ENCODE measurements around the gene LNX1. TPM values are rescaled to one million over a fixed set of nuclear protein-coding genes. Genes with fewer than 3 reads are reported as not detected.

The LNX1 gene
- total and polyA plus RNA-seq, 10 of the 15 experiments (the other 5 are each of a cell fraction or from before 2014, with no cell fraction given), result 0.72 to 1.4 (median 1.0) TPM

GRCh38 chr4:53538756-53539155 is 52.5 kb downstream of the LNX1 start:
- no peaks in the 10 kb centered on the region for H3K4me1 ChIP-seq (ENCODE audit: control insufficient read depth, insufficient read depth, low read length)
- in situ Hi-C loops (cut with MboI) (no loop called here), intact Hi-C loops (cut with micrococcal nuclease; ENCODE audit: unreplicated experiment) (no loop called here)
- FAIRE-seq, result no peak
- ChIA-PET CTCF (interaction anchor here (1.1 to 1.8 kb wide), 3 partner anchors 9 to 14 kb away, joined by 3 to 5 read pairs (median 4); no protein-coding TSS in a partner anchor), POLR2A (no interaction called here), SMC1A (ENCODE audit: uncharacterized antibody, unreplicated experiment) (interaction anchor here (1.3 to 1.9 kb wide), 3 partner anchors 8 to 28 kb away, joined by 3 to 8 read pairs (median 3); no protein-coding TSS in a partner anchor), RAD21 (ENCODE audit: unreplicated experiment) (no interaction called here)
- H3K9ac ChIP-seq (ENCODE audit: control insufficient read depth, insufficient read depth, low read length), result no peak overlapping the region
- H3K27me3 ChIP-seq (replicated peaks in 1 of 2; ENCODE audit: control insufficient read depth in 2 of 2, insufficient read depth in 2 of 2, low read length in 1 of 2), result no peaks in the 10 kb centered on the region
- H3K27ac ChIP-seq (ENCODE audit: control insufficient read depth, insufficient read depth), result no peak overlapping the region
- no peak for TF ChIP-seq CBX5 (IDR thresholded peaks at IDR 0.05; ENCODE audit: low read depth)
- TF ChIP-seq ZNF622 (IDR thresholded peaks at IDR 0.05), result no peak
- no peak for TF ChIP-seq RAD21 (IDR thresholded peaks at IDR 0.05; ENCODE audit: insufficient read depth, low read depth, low read length)
- TF ChIP-seq NFIC (IDR thresholded peaks at IDR 0.05; ENCODE audit: low read depth, low read length), result no peak
- TF ChIP-seq CTCF (IDR thresholded peaks at IDR 0.05 in 2 of 3, conservative IDR thresholded peaks at IDR 0.05 in 1 of 3; ENCODE audit: control insufficient read depth in 2 of 3, extremely low read depth in 1 of 3, insufficient read depth in 1 of 3, low read depth in 3 of 3, low read length in 3 of 3), result no peak
- no peak for TF ChIP-seq ZNF217 (IDR thresholded peaks at IDR 0.05)
- TF ChIP-seq ZNF384 (IDR thresholded peaks at IDR 0.05; ENCODE audit: borderline replicate concordance, low read depth, low read length), result no peak
- TF ChIP-seq PBX3 (IDR thresholded peaks at IDR 0.05; ENCODE audit: insufficient replicate concordance, low read depth, low read length), result no peak
- no peak for TF ChIP-seq IKZF2 (IDR thresholded peaks at IDR 0.05)
- no peak for TF ChIP-seq CHD2 (IDR thresholded peaks at IDR 0.05; ENCODE audit: borderline replicate concordance, low read depth, low read length)
- no peak for TF ChIP-seq MYC (IDR thresholded peaks at IDR 0.05; ENCODE audit: insufficient read depth, insufficient read length, insufficient replicate concordance, low read length, severe bottlenecking)
- 41% methylated on average over 4 of the region's 4 CpGs for WGBS (ENCODE audit: insufficient coverage, insufficient replicate concordance, low lambda C conversion rate, missing lambda C conversion rate)
- no TSS peak for BruUV-seq (replicated peaks)
- no peaks in the 10 kb centered on the region for H3K9me3 ChIP-seq (replicated peaks; ENCODE audit: control insufficient read depth, insufficient read depth, low read length)
- DNase-seq (ENCODE audit: low read depth, low spot score), result no peak
- no peaks in the 10 kb centered on the region for H3K79me2 ChIP-seq (ENCODE audit: control insufficient read depth, insufficient read depth, low read length)
- no peaks in the 10 kb centered on the region for H3K36me3 ChIP-seq (ENCODE audit: control insufficient read depth in 2 of 2, insufficient read depth in 2 of 2, low read length in 1 of 2)
- H3K4me2 ChIP-seq (ENCODE audit: control insufficient read depth, insufficient read depth), result no peak overlapping the region
- no peak overlapping the region for H3K4me3 ChIP-seq
- ATAC-seq, result no peak
- no peaks in the 10 kb centered on the region for H4K20me1 ChIP-seq (ENCODE audit: control insufficient read depth, insufficient read depth)
- H2AFZ ChIP-seq (ENCODE audit: control insufficient read depth, low read depth, low read length), result no peak overlapping the region

Measured in GM12878 (cell line).